Measurements from ENCODE around the gene YKT6. TPM values are rescaled to one million over a fixed set of nuclear protein-coding genes. Genes with fewer than 3 reads are reported as not detected.
A peak's percentile ranks its signal among the peaks of the same experiment; 100 is the strongest.

The YKT6 gene
- total and polyA plus RNA-seq, 2 of the 8 experiments (the other 6 are each of a cell fraction or from before 2014, with no cell fraction given), result 75.3 to 103 TPM

GRCh38 chr7:44172352-44172751 is 28.4 kb upstream of the YKT6 start:
- Histone ChIP-seq H3K14ac (ENCODE audit: insufficient read length) (no peak overlapping the region), H2BK5ac (ENCODE audit: low read depth, low read length) (no peak overlapping the region), H3K56ac (replicated peaks; ENCODE audit: insufficient read length, low read depth, low read length) (no peak overlapping the region), H3K27ac (ENCODE audit: low read depth, low read length) (no peak overlapping the region), H4K5ac (ENCODE audit: insufficient read length, low read depth, low read length) (no peak overlapping the region), H4K8ac (ENCODE audit: extremely low read depth, insufficient read depth, low read length) (peak overlapping the region; percentile 25; the same call in 1 of the 2 replicates), H2BK120ac (replicated peaks; ENCODE audit: low read depth, low read length) (no peak overlapping the region), H3K79me2 (ENCODE audit: control insufficient read depth in 1 of 2, insufficient read depth in 2 of 2, low read length in 2 of 2) (no peaks in the 10 kb centered on the region), H2AFZ (ENCODE audit: low read length) (no peak overlapping the region), H3K79me1 (ENCODE audit: low read depth, low read length) (no peaks in the 10 kb centered on the region), H3K23ac (ENCODE audit: insufficient read length) (no peak overlapping the region), H2BK15ac (ENCODE audit: low read length) (no peak overlapping the region), H3K18ac (ENCODE audit: extremely low read depth, low read length) (0 out of 2 replicates have a peak overlapping the region, but pooled peaks have one; percentile 20), H3K4ac (replicated peaks; ENCODE audit: insufficient read length, low read depth, low read length) (no peak overlapping the region), H3K4me2 (ENCODE audit: insufficient read depth in 1 of 2, low read depth in 2 of 2, low read length in 2 of 2) (no peak overlapping the region), H3K9ac (replicated peaks in 1 of 4; ENCODE audit: extremely low read depth in 1 of 4, low read depth in 3 of 4, low read length in 3 of 4) (no peak overlapping the region), H3K4me1 (replicated peaks in 1 of 4; ENCODE audit: control insufficient read depth in 3 of 4, insufficient read depth in 4 of 4, low read length in 3 of 4) (no peaks in the 10 kb centered on the region), H3K27me3 (replicated peaks in 1 of 4; ENCODE audit: control insufficient read depth in 3 of 4, extremely low read depth in 1 of 4, insufficient read depth in 3 of 4, low read length in 3 of 4) (no peaks in the 10 kb centered on the region; a peak in 1 of 7 replicates), H3K9me3 (ENCODE audit: insufficient read depth in 2 of 2, low read depth in 1 of 2, low read length in 1 of 2) (no peaks in the 10 kb centered on the region), H3K36me3 (ENCODE audit: control insufficient read depth in 2 of 4, insufficient read depth in 4 of 4, low read length in 3 of 4) (no peaks in the 10 kb centered on the region), H2BK20ac (ENCODE audit: low read length) (no peak overlapping the region), H2BK12ac (ENCODE audit: low read depth, low read length) (no peak overlapping the region), H4K20me1 (replicated peaks in 1 of 2; ENCODE audit: control insufficient read depth in 1 of 2, insufficient read depth in 2 of 2, low read length in 2 of 2) (no peaks in the 10 kb centered on the region), H4K91ac (replicated peaks; ENCODE audit: insufficient read length, low read length) (no peak overlapping the region), H2AK5ac (ENCODE audit: low read depth, low read length) (no peak overlapping the region), H3K4me3 (ENCODE audit: extremely low read depth in 1 of 4, insufficient read depth in 2 of 4, low read depth in 3 of 4, low read length in 4 of 4) (no peak overlapping the region), H3K23me2 (ENCODE audit: low read depth, low read length) (no peaks in the 10 kb centered on the region)
- DNase-seq (ENCODE audit: low read depth in 1 of 2, low spot score in 2 of 2), result no peak
- TF ChIP-seq HDAC6 (IDR thresholded peaks at IDR 0.05; ENCODE audit: low read depth, low read length) (no peak), SP2 (IDR thresholded peaks at IDR 0.05; ENCODE audit: low read length) (no peak), CTBP2 (IDR thresholded peaks at IDR 0.05; ENCODE audit: borderline replicate concordance, insufficient read depth, insufficient read length, low read length) (no peak), POU5F1 (IDR thresholded peaks at IDR 0.05; ENCODE audit: low read depth, low read length) (no peak), ATF2 (IDR thresholded peaks at IDR 0.05; ENCODE audit: low read length) (no peak), PHF8 (conservative IDR thresholded peaks at IDR 0.05; ENCODE audit: low read depth, low read length) (no peak), USF2 (IDR thresholded peaks at IDR 0.05; ENCODE audit: low read length) (no peak), EP300 (IDR thresholded peaks at IDR 0.05; ENCODE audit: borderline replicate concordance in 1 of 2, low read depth in 2 of 2, low read length in 2 of 2) (no peak), RAD21 (IDR thresholded peaks at IDR 0.05 in 1 of 2, conservative IDR thresholded peaks at IDR 0.05 in 1 of 2; ENCODE audit: low read depth in 2 of 2, low read length in 2 of 2) (no peak)
- ChIA-PET CTCF (ENCODE audit: partially characterized antibody) (interaction anchor here (1.0 to 2.6 kb wide), 2 partner anchors 9 to 24 kb away, joined by 3 to 9 read pairs; no protein-coding TSS in a partner anchor), POLR2A (ENCODE audit: partially characterized antibody) (no interaction called here)
- no peak for FAIRE-seq

Data from H1 (cell line).